Activated T-helper 2 cell treated with anti-CD3 and anti-CD28 coated beads, Interferon-gamma antibody, Interleukin-2, Interleukin-4, amounts not matched to agents 10 μg/mL and 5 μg/mL and 100 μg/mL, durations not matched to agents 14 hours and 24 hours and 36 hours (primary cell): ENCODE results near the gene EPAS1. TPM values are rescaled to one million over a fixed set of nuclear protein-coding genes. Genes with fewer than 3 reads are reported as not detected.

Source experiments
- DNase-seq: peaks from one replicate; pipeline ENCODE4 v3.0.0; 2021; ENCODE audit warnings: low spot score
- H3K27ac Mint-ChIP-seq: one replicate; pipeline ENCODE4 v1.8.0; 2021; ENCODE audit warnings: mixed read lengths
- H3K27me3 Mint-ChIP-seq: one replicate; pipeline ENCODE4 v1.8.0; 2021; ENCODE audit warnings: low read depth, mixed read lengths
- H3K36me3 Mint-ChIP-seq: one replicate; pipeline ENCODE4 v1.8.0; 2021; ENCODE audit warnings: low read depth, mixed read lengths
- H3K4me1 Mint-ChIP-seq: one replicate; pipeline ENCODE4 v1.8.0; 2021; ENCODE audit warnings: low read depth, mixed read lengths
- H3K4me3 Mint-ChIP-seq: one replicate; pipeline ENCODE4 v1.8.0; 2021; ENCODE audit warnings: low read depth, mild to moderate bottlenecking, moderate library complexity, mixed read lengths
- H3K9me3 Mint-ChIP-seq: one replicate; pipeline ENCODE4 v1.8.0; 2021; ENCODE audit warnings: mixed read lengths
- intact Hi-C: fragments of 100-400 bp; cut with micrococcal nuclease; formaldehyde crosslinking; loops from one replicate; pipeline ENCODE4 v1.15.1; 2023
- total RNA-seq: library from RNA; stranded (reverse); gene quantifications from 2 replicates; pipeline ENCODE4 v1.2.3, GENCODE V29; 2022

EPAS1 gene
- 100.0 and 102 TPM in 2 replicates for total RNA-seq

DNA sequence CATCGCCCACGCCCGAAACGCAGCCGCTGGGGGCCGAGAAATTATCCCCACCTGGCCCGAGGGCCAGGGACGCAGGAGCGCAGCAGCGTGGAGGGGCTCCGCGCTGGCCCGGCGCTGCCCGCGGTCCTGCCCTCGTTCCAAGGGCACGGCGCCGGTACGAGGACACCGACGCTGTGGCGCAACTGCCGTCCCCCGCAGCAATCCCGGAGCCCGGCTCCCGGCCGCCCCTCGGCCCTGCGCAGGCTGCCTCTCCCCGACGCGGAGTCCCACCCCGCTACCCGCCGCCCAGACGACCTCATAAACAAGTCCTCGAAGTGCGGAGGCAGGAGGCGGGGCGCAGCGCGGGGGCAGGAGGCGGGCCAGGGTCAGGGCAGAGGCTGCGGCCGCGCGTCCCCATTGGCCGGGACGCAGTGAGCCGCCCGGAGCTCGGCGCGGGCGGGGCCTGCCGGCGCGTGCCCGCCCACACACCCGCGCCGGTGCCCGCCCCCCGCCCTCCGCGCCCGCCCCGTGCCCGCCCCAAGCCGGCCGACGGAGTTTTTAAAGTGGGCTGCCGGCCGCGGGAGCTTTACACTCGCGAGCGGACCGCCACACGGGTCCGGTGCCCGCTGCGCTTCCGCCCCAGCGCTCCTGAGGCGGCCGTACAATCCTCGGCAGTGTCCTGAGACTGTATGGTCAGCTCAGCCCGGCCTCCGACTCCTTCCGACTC lies at the start of gene EPAS1:
Gene EPAS1 (plus strand): TSS at position 568 of the 706 bp plus-strand sequence. CDS start 505 bp downstream, outside the sequence.
- peaks cover 15% of the 10 kb centered on the region for H3K36me3 Mint-ChIP-seq
- DNase-seq = peak; percentile 84
- H3K4me1 Mint-ChIP-seq = peaks cover 21% of the 10 kb centered on the region
- intact Hi-C loops = loop anchor here (5.0 kb wide), 3 partner anchors 60 to 280 kb away; no protein-coding TSS in a partner anchor
- no peaks in the 10 kb centered on the region for H3K9me3 Mint-ChIP-seq
- peak within 1 kb of the TSS; percentile 70 for H3K27ac Mint-ChIP-seq
- peak within 1 kb of the TSS; percentile 89 for H3K4me3 Mint-ChIP-seq
- peaks cover 58% of the 10 kb centered on the region for H3K27me3 Mint-ChIP-seq

DNA sequence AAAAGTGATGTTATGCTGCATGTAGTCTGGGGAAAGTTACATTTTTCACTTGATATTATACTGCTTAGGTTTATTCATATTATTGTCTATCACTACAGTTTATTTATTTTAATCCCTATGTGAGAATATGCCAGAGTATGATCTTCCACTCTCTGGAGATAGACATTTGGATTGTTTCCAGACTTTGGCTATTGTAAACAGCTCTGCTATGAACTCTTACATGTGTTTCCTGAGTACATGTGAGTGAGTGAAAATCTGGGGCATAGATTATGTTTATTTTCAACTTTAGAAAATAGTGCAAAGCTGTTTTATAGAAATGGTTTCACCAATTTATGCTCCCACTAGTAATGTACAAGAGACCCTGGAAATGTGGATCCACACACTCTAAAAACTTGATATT lies 49.0 kb upstream of the EPAS1 start:
- H3K4me1 Mint-ChIP-seq = peaks cover 9% of the 10 kb centered on the region
- no peak overlapping the region for H3K27ac Mint-ChIP-seq
- intact Hi-C loops = no loop called here
- no peaks in the 10 kb centered on the region for H3K36me3 Mint-ChIP-seq
- H3K9me3 Mint-ChIP-seq = peaks cover 16% of the 10 kb centered on the region
- H3K4me3 Mint-ChIP-seq = no peak overlapping the region
- DNase-seq = no peak
- H3K27me3 Mint-ChIP-seq = peaks cover 12% of the 10 kb centered on the region

DNA sequence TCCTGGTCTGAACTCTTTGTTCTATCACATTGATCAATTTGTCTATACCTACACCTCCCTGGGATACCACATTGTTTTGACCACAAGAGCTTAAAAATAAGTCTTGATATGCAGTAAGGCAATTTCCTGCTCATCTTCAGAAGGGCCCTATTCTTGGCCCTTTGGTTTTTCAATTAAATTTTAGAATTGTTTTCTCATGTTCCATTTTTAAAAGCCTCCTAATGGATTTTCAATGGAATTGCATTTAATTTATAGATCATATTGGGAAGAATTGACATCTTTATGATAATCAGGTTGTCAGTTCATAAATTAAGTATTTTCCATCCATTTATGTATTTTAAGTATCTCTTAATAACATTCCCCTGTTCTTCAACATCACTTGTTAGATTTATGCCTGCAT lies 47.6 kb upstream of the EPAS1 start:
- intact Hi-C loops = no loop called here
- H3K27me3 Mint-ChIP-seq = peaks cover 12% of the 10 kb centered on the region
- no peak overlapping the region for H3K27ac Mint-ChIP-seq
- H3K4me3 Mint-ChIP-seq = no peak overlapping the region
- peaks cover 9% of the 10 kb centered on the region for H3K4me1 Mint-ChIP-seq
- DNase-seq = no peak
- H3K9me3 Mint-ChIP-seq = peaks cover 16% of the 10 kb centered on the region
- no peaks in the 10 kb centered on the region for H3K36me3 Mint-ChIP-seq

DNA sequence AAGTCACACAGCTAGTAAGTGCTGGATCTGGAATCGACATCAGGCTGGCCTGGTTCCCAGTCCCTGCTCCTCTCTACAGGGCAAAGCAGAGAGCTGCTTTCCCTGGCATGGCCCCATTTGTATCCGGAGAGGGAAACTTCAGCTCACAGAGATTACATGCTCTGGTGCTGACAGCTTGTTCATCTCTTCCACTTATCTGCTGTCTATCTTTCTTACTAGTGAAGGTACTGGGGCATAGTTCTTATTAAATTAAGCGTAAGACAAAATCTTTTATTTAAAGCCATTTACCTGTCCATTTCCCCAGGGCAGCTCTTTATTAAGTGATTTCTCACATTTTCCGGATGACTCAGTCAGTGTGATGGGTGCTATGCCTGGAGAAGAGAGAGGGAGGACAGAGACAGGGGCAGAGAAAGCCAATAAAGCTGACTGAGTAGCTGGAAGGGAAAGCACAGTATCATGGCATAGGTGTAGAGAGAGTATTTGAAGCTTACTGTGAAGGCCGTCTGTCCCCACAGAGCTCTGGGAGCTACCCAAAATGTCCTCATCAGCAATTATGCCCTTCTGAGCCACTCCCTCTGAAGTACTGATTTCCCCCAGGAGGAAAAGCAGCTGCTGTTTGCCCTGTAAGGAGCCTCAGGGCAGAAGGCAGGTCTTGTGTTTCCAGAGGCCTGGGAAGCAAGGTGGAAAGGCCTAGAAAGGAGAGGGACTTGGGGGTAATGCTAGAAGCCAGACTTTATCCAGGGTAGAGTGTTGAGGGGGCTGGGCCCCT lies 44.1 kb upstream of the EPAS1 start:
- H3K4me3 Mint-ChIP-seq = no peak overlapping the region
- intact Hi-C loops = no loop called here
- peaks cover 5% of the 10 kb centered on the region for H3K9me3 Mint-ChIP-seq
- H3K27me3 Mint-ChIP-seq = peaks cover 6% of the 10 kb centered on the region
- no peak for DNase-seq
- H3K27ac Mint-ChIP-seq = no peak overlapping the region
- H3K36me3 Mint-ChIP-seq = no peaks in the 10 kb centered on the region
- peaks cover 9% of the 10 kb centered on the region for H3K4me1 Mint-ChIP-seq

DNA sequence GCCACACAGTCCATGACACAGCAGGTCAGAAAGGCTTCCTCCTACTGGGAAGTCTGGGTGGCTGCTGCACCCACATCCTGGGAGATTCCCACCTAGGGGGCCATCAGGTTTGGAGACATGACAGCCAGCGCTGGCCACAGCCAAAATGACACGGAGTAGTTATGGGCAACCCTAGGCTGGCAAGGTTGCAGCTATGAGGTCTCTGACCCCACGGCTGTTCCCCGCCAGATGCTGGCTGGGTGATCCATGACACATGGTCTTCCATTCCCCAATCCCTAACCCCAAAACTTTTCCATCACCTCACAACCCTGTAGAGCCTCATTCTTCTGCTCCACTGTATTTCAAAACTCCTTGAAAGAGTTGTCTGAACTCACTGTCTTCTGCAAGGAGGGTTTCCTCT lies 42.7 kb upstream of the EPAS1 start:
- Mint-ChIP-seq H3K9me3 (no peaks in the 10 kb centered on the region), H3K27me3 (peaks cover 10% of the 10 kb centered on the region), H3K27ac (no peak overlapping the region), H3K4me3 (no peak overlapping the region), H3K36me3 (no peaks in the 10 kb centered on the region), H3K4me1 (peaks cover 11% of the 10 kb centered on the region)
- DNase-seq = no peak
- intact Hi-C loops = no loop called here

DNA sequence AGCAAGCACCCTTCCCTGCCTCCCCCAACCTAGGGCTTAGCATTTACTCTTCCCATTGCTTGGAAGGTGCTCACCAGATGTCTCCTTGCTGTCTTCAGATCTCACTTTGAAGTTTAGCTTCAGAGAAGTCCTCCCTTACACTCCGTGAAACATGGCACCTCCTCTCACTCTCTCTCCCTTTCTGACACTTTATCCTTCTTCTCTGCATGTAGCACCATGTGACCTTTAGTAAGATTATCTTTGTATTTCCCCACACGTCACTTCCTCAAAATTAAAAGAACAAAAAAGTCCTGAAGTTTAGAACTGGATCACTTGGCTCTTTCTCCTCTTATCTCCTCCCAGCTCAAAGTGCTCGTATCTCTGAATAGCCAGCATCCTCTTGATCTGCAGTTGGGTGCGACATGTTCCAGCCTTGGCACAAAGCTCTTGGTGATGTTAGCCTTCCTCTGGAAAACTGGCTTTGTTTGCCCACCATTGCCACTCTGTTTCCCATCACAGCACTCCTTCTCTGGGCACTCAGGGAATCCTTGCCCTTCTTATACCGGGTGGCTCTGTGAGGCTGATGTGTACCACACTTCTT lies 40.6 kb upstream of the EPAS1 start:
- H3K36me3 Mint-ChIP-seq = no peaks in the 10 kb centered on the region
- H3K27me3 Mint-ChIP-seq = peaks cover 14% of the 10 kb centered on the region
- intact Hi-C loops = no loop called here
- no peak overlapping the region for H3K27ac Mint-ChIP-seq
- H3K9me3 Mint-ChIP-seq = no peaks in the 10 kb centered on the region
- no peak for DNase-seq
- H3K4me3 Mint-ChIP-seq = no peak overlapping the region
- peaks cover 5% of the 10 kb centered on the region for H3K4me1 Mint-ChIP-seq

DNA sequence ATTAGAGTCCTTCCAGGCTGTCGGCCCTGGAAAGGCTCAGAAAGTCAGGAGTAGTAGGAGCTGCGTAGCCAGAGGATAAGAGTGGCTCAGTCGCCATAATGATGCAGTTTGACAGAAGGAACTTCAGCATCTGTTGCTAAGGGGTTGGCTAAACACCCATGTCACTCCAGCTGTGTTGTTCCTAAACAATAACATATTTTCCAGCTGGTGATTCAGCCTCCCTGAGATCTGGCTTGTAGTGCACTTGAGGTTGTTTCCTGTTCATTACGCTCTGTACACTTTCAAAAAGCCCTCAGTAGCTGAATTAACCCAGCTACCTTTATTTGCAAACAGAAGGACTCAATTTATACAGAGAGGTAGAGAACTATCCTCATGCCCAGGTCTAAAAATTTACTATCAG lies 39.7 kb upstream of the EPAS1 start:
- intact Hi-C loops = no loop called here
- DNase-seq = no peak
- H3K36me3 Mint-ChIP-seq = no peaks in the 10 kb centered on the region
- H3K27ac Mint-ChIP-seq = no peak overlapping the region
- H3K4me1 Mint-ChIP-seq = peaks cover 5% of the 10 kb centered on the region
- H3K9me3 Mint-ChIP-seq = no peaks in the 10 kb centered on the region
- H3K27me3 Mint-ChIP-seq = peaks cover 14% of the 10 kb centered on the region
- no peak overlapping the region for H3K4me3 Mint-ChIP-seq

DNA sequence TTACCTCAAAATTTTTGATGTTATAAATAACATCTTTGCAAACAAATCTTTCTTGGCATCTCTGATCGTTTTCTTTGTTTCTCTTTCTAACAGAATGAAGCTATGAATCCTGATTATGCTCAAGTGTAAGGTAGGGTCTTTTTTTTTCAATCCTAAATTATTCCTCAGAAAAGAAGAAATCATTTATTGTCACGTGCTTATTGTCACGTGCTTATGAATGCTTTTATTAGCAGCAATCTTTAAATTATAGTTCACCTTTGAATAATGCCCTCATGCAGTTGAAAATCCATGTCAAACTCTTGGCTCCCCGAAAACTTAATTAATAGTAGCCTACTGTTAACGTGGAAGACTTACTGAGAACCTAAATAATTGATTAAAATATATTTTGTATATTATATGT lies 39.2 kb upstream of the EPAS1 start:
- Mint-ChIP-seq H3K27ac (no peak overlapping the region), H3K27me3 (peaks cover 13% of the 10 kb centered on the region), H3K4me3 (no peak overlapping the region), H3K9me3 (no peaks in the 10 kb centered on the region), H3K36me3 (no peaks in the 10 kb centered on the region), H3K4me1 (peaks cover 5% of the 10 kb centered on the region)
- intact Hi-C loops = no loop called here
- DNase-seq = no peak

DNA sequence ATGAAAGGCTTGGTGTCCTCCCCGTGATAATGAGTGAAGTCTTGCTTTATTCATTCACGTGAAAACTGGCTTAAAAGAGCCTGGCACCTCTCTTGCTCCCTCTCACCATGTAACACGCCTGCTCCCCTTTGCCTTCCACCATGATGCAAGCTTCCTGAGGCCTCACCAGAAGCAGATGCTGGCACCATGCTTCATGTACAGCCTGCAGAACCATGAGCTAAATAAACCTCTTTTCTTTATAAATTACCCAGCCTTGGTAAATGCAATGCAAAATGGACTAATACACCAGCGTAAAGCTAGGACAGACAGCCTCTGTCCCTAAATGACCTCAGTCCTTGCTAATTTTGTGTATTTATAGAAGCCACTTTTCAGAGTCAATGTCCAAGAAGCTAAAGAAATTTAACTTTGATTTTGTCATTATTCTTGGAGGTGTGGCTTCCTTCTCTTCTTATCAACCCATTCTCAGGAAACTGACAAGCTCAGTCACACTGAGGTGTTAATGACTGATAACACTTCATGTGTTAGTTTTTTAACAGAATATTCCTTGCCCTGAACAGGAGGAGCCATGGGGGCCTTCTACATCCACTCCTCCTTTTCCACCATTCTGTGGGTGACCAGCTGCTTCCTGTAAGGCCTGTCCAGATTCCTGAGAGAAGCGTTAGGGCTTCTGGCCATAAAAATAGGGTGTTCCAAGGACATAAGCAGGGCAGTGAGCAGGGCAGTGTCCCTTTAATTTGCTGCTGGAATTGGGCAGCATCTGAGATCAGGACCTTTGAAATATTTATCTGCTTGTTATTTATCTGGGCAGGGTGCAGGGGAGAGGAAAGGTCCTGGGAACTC lies 38.0 kb upstream of the EPAS1 start:
- Mint-ChIP-seq H3K27me3 (peaks cover 13% of the 10 kb centered on the region), H3K4me3 (no peak overlapping the region), H3K27ac (no peak overlapping the region), H3K36me3 (no peaks in the 10 kb centered on the region), H3K4me1 (peaks cover 5% of the 10 kb centered on the region), H3K9me3 (no peaks in the 10 kb centered on the region)
- no peak for DNase-seq
- intact Hi-C loops = no loop called here

DNA sequence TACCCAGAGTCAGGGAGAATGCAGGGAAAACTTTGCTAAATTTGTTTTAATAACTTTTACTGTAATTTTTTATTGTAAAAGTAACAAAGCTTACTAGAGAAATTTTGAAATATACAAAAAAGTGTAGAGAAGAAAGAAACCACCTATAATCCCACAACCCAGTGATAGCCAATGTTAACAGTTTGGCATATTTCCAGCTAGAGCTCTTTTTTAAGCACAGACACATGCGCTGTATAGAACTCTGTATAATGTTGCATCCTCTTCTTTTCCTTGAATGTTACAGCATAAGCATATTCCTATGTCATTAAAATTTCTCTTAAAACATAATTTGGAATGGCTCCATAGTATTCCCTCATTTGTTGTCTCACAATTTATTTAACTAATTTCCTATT lies 37.4 kb upstream of the EPAS1 start:
- no peak overlapping the region for H3K4me3 Mint-ChIP-seq
- H3K27me3 Mint-ChIP-seq = peaks cover 16% of the 10 kb centered on the region
- intact Hi-C loops = no loop called here
- no peak for DNase-seq
- H3K36me3 Mint-ChIP-seq = no peaks in the 10 kb centered on the region
- no peak overlapping the region for H3K27ac Mint-ChIP-seq
- H3K4me1 Mint-ChIP-seq = peaks cover 5% of the 10 kb centered on the region
- H3K9me3 Mint-ChIP-seq = no peaks in the 10 kb centered on the region

DNA sequence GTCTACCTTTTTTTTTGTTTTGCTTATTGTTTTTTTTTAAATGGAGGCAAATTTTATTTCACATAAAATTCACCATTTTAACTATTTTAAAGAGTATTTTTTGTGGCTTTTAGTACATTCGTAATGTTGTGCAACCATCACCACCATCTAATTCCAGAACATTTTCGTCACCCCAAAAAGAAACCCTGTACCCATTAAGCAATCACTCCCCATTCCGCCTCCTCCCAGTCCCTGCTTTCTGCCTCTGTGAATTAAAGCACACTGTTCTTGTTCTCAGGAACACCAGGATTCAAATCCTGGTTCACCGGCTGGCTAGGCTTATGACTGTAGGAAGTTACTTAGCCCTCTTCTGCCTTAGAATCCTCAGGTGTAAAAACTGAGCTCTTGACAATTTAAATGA lies 36.9 kb upstream of the EPAS1 start:
- intact Hi-C loops = no loop called here
- DNase-seq = no peak
- Mint-ChIP-seq H3K36me3 (no peaks in the 10 kb centered on the region), H3K9me3 (no peaks in the 10 kb centered on the region), H3K4me3 (no peak overlapping the region), H3K27ac (no peak overlapping the region), H3K27me3 (peaks cover 19% of the 10 kb centered on the region), H3K4me1 (peaks cover 5% of the 10 kb centered on the region)

DNA sequence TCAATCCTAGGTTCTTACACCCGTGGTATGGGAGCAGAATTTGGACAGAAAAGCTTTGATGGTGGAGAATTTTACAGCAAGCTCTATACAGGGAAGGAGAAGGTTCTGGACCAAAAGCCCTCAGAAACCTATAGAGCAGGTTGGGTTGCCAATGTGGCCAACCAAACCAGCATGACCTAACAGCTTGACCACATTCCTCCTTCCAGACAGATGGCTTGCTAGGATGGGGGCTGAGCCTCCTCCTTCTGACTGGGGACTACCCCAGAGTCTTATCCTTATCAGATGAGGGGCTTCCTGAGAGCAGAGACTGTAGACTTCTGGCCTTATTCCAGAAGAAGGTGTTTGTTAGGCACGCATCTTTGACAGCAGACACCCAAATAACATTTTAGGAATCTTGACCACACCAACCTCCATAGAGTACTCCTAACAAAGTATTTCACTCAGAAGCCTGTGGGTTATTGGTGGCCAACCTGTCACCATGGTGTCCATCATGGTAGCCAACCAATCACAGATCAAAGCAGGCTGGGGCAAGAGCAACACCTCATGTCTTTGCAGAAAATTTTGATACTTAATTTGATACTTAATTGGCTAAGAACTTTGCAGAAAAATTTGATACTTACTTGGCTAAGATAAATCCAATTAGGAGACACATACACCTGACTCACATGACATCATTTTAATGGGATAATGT lies 34.8 kb upstream of the EPAS1 start:
- Mint-ChIP-seq H3K4me1 (peaks cover 6% of the 10 kb centered on the region), H3K27me3 (peaks cover 24% of the 10 kb centered on the region), H3K9me3 (no peaks in the 10 kb centered on the region), H3K36me3 (no peaks in the 10 kb centered on the region), H3K27ac (no peak overlapping the region), H3K4me3 (no peak overlapping the region)
- intact Hi-C loops = no loop called here
- DNase-seq = no peak
